A673 (cell line): ENCODE results near the gene ACVRL1. TPM values are rescaled to one million over a fixed set of nuclear protein-coding genes. Genes with fewer than 3 reads are reported as not detected.

Experiments
- BruUV-seq: library from RNA; stranded (reverse); fragments of 400-500 nt; replicated peaks from 2 replicates; lab custom pipeline; 2021; lab: Mats Ljungman, UMichigan
- CTCF ChIA-PET: fragments of 300-600 bp; sonication (Branson Sonifier 250); formaldehyde crosslinking; loops from one replicate; lab custom pipeline; 2022; ENCODE audit warnings: antibody characterized with exemption; lab: Charles Lee
- POLR2A ChIA-PET: fragments of 300-600 bp; sonication (Branson Sonifier 250); formaldehyde crosslinking; loops from one replicate; lab custom pipeline; 2022; ENCODE audit warnings: antibody characterized with exemption; ENCODE audit not compliant: low non-redundant PET; lab: Charles Lee
- DNase-seq: peaks from one replicate; pipeline ENCODE4 v3.0.0-alpha.2; 2015; ENCODE audit warnings: low spot score
- H3K27ac ChIP-seq: fragments of 200-600 bp; sonication (generic); 2 replicates; pipeline ENCODE4 v1.5.1; 2016; ENCODE audit warnings: mixed run types, low read depth, mild to moderate bottlenecking, mixed read lengths, antibody characterized with exemption, low read length; ENCODE audit not compliant: poor library complexity, severe bottlenecking
- H3K27me3 ChIP-seq: fragments of 200-600 bp; sonication (generic); replicated peaks from 2 replicates; pipeline ENCODE4 v1.6.1; 2017; ENCODE audit warnings: mixed run types, low read depth, mild to moderate bottlenecking, mixed read lengths, antibody characterized with exemption, low read length; ENCODE audit not compliant: insufficient read depth, poor library complexity
- H3K36me3 ChIP-seq: fragments of 200-600 bp; sonication (generic); 2 replicates; pipeline ENCODE4 v1.6.1; 2016; ENCODE audit warnings: mixed run types, mild to moderate bottlenecking, mixed read lengths, antibody characterized with exemption, low read length; ENCODE audit not compliant: insufficient read depth, poor library complexity, severe bottlenecking
- H3K4me1 ChIP-seq: fragments of 200-600 bp; sonication (generic); 2 replicates; pipeline ENCODE4 v1.6.1; 2017; ENCODE audit warnings: mixed run types, mild to moderate bottlenecking, mixed read lengths, antibody characterized with exemption, low read length; ENCODE audit not compliant: insufficient read depth, poor library complexity, severe bottlenecking
- H3K4me3 ChIP-seq: fragments of 200-600 bp; sonication (generic); 2 replicates; pipeline ENCODE4 v1.5.1; 2016; ENCODE audit warnings: low read depth, mixed run types, mild to moderate bottlenecking, mixed read lengths, low read length; ENCODE audit not compliant: poor library complexity, severe bottlenecking
- H3K9me3 ChIP-seq: fragments of 200-600 bp; sonication (generic); 2 replicates; pipeline ENCODE4 v1.6.1; 2016; ENCODE audit warnings: mixed run types, low read depth, mild to moderate bottlenecking, mixed read lengths, antibody characterized with exemption, low read length; ENCODE audit not compliant: poor library complexity, severe bottlenecking
- EZH2 ChIP-seq: fragments of 200-600 bp; sonication (generic); IDR thresholded peaks from 2 replicates; pipeline ENCODE4 v1.6.1; 2017; ENCODE audit warnings: borderline replicate concordance, low read depth, mild to moderate bottlenecking, mixed read lengths, antibody characterized with exemption, low read length; ENCODE audit not compliant: poor library complexity, severe bottlenecking
- intact Hi-C: fragments of 100-400 bp; cut with micrococcal nuclease; formaldehyde crosslinking; loops from one replicate; pipeline ENCODE4 v1.10.0; 2022; ENCODE audit not compliant: unreplicated experiment
- total RNA-seq: library from RNA; stranded (reverse); gene quantifications from 2 replicates; pipeline ENCODE4 v1.2.3, GENCODE V29; 2021
- TF ChIP-seq, protein P1 (sequence below): fragments of 300-800, 200-600 bp; sonication (generic); conservative IDR thresholded peaks from 2 replicates; pipeline ENCODE4 v1.5.1; 2017; ENCODE audit warnings: low read depth, mild to moderate bottlenecking, antibody characterized with exemption, low read length, moderate library complexity, mixed read lengths

The ACVRL1 gene
- total RNA-seq, 1 experiment from 2014 or later = 0.17 TPM

DNA sequence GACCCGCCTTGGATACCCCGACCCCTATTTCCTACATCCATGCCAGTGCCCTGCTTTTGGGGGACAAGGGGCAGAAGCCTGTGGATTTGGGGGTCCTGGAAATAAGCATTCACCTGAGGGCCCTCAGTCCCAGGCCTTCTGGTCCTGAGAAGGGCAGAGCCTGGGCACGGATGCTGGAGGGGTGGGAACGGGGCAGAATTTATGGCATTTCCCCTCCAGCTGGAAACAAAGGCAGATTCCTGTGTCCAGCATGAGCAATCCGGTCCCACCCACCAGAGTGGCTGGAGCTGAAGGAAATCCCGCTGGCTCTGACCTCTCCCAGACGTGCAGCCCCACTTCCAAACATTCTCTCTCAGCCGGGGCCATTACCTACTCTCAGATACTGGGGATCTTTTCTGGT, 10.1 kb upstream of the ACVRL1 start:
- Histone ChIP-seq H3K27ac (no peak overlapping the region), H3K4me1 (no peaks in the 10 kb centered on the region), H3K4me3 (no peak overlapping the region), H3K36me3 (no peaks in the 10 kb centered on the region), H3K9me3 (no peaks in the 10 kb centered on the region), H3K27me3 (no peaks in the 10 kb centered on the region)
- DNase-seq = no peak
- TF ChIP-seq EZH2 = no peak
- TF ChIP-seq, protein P1, sequence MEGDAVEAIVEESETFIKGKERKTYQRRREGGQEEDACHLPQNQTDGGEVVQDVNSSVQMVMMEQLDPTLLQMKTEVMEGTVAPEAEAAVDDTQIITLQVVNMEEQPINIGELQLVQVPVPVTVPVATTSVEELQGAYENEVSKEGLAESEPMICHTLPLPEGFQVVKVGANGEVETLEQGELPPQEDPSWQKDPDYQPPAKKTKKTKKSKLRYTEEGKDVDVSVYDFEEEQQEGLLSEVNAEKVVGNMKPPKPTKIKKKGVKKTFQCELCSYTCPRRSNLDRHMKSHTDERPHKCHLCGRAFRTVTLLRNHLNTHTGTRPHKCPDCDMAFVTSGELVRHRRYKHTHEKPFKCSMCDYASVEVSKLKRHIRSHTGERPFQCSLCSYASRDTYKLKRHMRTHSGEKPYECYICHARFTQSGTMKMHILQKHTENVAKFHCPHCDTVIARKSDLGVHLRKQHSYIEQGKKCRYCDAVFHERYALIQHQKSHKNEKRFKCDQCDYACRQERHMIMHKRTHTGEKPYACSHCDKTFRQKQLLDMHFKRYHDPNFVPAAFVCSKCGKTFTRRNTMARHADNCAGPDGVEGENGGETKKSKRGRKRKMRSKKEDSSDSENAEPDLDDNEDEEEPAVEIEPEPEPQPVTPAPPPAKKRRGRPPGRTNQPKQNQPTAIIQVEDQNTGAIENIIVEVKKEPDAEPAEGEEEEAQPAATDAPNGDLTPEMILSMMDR = no peak
- ChIA-PET POLR2A (no interaction called here), CTCF (no interaction called here)
- BruUV-seq = no TSS peak
- intact Hi-C loops = no loop called here

- no peaks in the 10 kb centered on the region for H3K9me3 ChIP-seq
- intact Hi-C loops = no loop called here
- POLR2A ChIA-PET = no interaction called here
- no TSS peak for BruUV-seq
- H3K4me3 ChIP-seq = no peak overlapping the region
- CTCF ChIA-PET = no interaction called here
- no peaks in the 10 kb centered on the region for H3K36me3 ChIP-seq
- no peaks in the 10 kb centered on the region for H3K27me3 ChIP-seq
- no peak for DNase-seq
- no peaks in the 10 kb centered on the region for H3K4me1 ChIP-seq
- no peak overlapping the region for H3K27ac ChIP-seq
- TF ChIP-seq, protein P1 = no peak
Measured at GRCh38 chr12:51898506-51898905, 8.8 kb upstream of the ACVRL1 start.

GRCh38 chr12:51898937-51899336, 8.4 kb upstream of the ACVRL1 start:
- no peaks in the 10 kb centered on the region for H3K9me3 ChIP-seq
- no peak overlapping the region for H3K4me3 ChIP-seq
- no TSS peak for BruUV-seq
- no peak for TF ChIP-seq EZH2
- TF ChIP-seq, protein P1 = no peak
- intact Hi-C loops = no loop called here
- CTCF ChIA-PET = no interaction called here
- H3K4me1 ChIP-seq = no peaks in the 10 kb centered on the region
- POLR2A ChIA-PET = no interaction called here
- H3K27me3 ChIP-seq = no peaks in the 10 kb centered on the region
- DNase-seq = no peak
- no peaks in the 10 kb centered on the region for H3K36me3 ChIP-seq
- no peak overlapping the region for H3K27ac ChIP-seq
